22Rv1 (cell line): ENCODE measurements around the gene TMEM248.

Experiments used
- CTCF ChIP-seq: fragments of 450-650 bp; IDR thresholded peaks from 2 replicates; pipeline ENCODE4 v1.5.1; 2017; ENCODE audit warnings: mild to moderate bottlenecking
- ZFX ChIP-seq: fragments of 450-650 bp; IDR thresholded peaks from 2 replicates; pipeline ENCODE4 v1.6.1; 2017; ENCODE audit warnings: antibody characterized with exemption, borderline replicate concordance

GRCh38 chr7:66957595-66958290 lies 36.7 kb downstream of the TMEM248 start:
- TF ChIP-seq CTCF, result no peak
- no peak for TF ChIP-seq ZFX
